CD4-positive, alpha-beta T cell (primary cell): ENCODE data around the gene FHOD3. TPM values are rescaled to one million over a fixed set of nuclear protein-coding genes. Genes with fewer than 3 reads are reported as not detected.

Experiments
- ATAC-seq: fragments of 200-7000 bp; cut with Tn5 transposase; one replicate; pipeline ENCODE4 v1.10.0; 2022; ENCODE audit warnings: mild to moderate bottlenecking; ENCODE audit not compliant: poor library complexity
- CTCF ChIA-PET: fragments of 350-600 bp; sonication (Branson Sonifier 250); formaldehyde crosslinking; loops from one replicate; lab custom pipeline; 2021; ENCODE audit warnings: antibody characterized with exemption, inconsistent platforms; lab: Charles Lee
- POLR2A ChIA-PET: fragments of 350-600 bp; sonication (Branson Sonifier 250); formaldehyde crosslinking; loops from one replicate; lab custom pipeline; 2021; ENCODE audit warnings: antibody characterized with exemption, inconsistent platforms; lab: Charles Lee
- DNase-seq, 14 experiments: peaks; one replicate each; pipeline ENCODE4 v3.0.0-alpha.2; 2013 to 2020; ENCODE audit warnings: mixed read lengths in 2 of 14
- H3K27ac ChIP-seq, 2 donors: one replicate each; pipeline versions ENCODE4 v1.5.1 to v1.7.0; 2013; ENCODE audit warnings: low read length in 2 of 2, low read depth in 1 of 2, mild to moderate bottlenecking in 1 of 2
- H3K27me3 ChIP-seq, 2 experiments: 1 replicate in 1 of 2; 2 replicates in 1 of 2; pipeline versions ENCODE4 v1.6.1 to v1.7.0; 2013; ENCODE audit warnings: low read length in 2 of 2, control low read depth in 1 of 2, mild to moderate bottlenecking in 1 of 2, moderate library complexity in 1 of 2; ENCODE audit not compliant: insufficient read depth in 2 of 2, control insufficient read depth in 1 of 2
- H3K36me3 ChIP-seq: one replicate; pipeline ENCODE4 v1.6.1; 2013; ENCODE audit warnings: low read length, control low read depth; ENCODE audit not compliant: insufficient read depth
- H3K4me1 ChIP-seq: one replicate; pipeline ENCODE4 v1.6.1; 2013; ENCODE audit warnings: low read length, control low read depth; ENCODE audit not compliant: insufficient read depth
- H3K4me3 ChIP-seq: one replicate; pipeline ENCODE4 v1.5.1; 2013; ENCODE audit warnings: mild to moderate bottlenecking, low read length, moderate library complexity
- H3K9me3 ChIP-seq, 2 experiments: 1 replicate in 1 of 2; 2 replicates in 1 of 2; pipeline versions ENCODE4 v1.6.1 to v1.7.0; 2013; ENCODE audit warnings: low read length in 2 of 2, mild to moderate bottlenecking in 2 of 2, control low read depth in 1 of 2, moderate library complexity in 1 of 2; ENCODE audit not compliant: control insufficient read depth in 1 of 2, insufficient read depth in 1 of 2
- H3K27ac Mint-ChIP-seq: one replicate; pipeline ENCODE4 v1.8.0; 2020; ENCODE audit warnings: mixed read lengths
- H3K27me3 Mint-ChIP-seq: one replicate; pipeline ENCODE4 v1.8.0; 2021; ENCODE audit warnings: mixed read lengths
- H3K36me3 Mint-ChIP-seq: one replicate; pipeline ENCODE4 v1.8.0; 2021; ENCODE audit warnings: low read depth, mixed read lengths
- H3K4me1 Mint-ChIP-seq: one replicate; pipeline ENCODE4 v1.8.0; 2021; ENCODE audit warnings: low read depth, mixed read lengths
- H3K4me3 Mint-ChIP-seq: one replicate; pipeline ENCODE4 v1.8.0; 2020; ENCODE audit warnings: mild to moderate bottlenecking, mixed read lengths
- H3K9me3 Mint-ChIP-seq: one replicate; pipeline ENCODE4 v1.8.0; 2020; ENCODE audit warnings: mixed read lengths
- intact Hi-C, 2 experiments: fragments of 100-400 bp; cut with DNase I in 1 of 2; cut with micrococcal nuclease in 1 of 2; formaldehyde crosslinking; loops; one replicate each; pipeline versions ENCODE4 v1.15.1 to v1.9.0; 2023 to 2025; cut with DNase I, micrococcal nuclease
- total RNA-seq, 174 experiments: library from RNA in 2 of 174; stranded (reverse) in 2 of 174; gene quantifications; one replicate each; pipeline ENCODE4 v1.2.3 and lab custom pipeline; 2021 to 2026
- TF ChIP-seq, protein P1 (sequence below): fragments of 200-600 bp; IDR thresholded peaks from one replicate; pipeline ENCODE4 v1.8.0; 2022; ENCODE audit warnings: antibody characterized with exemption, mild to moderate bottlenecking

The FHOD3 gene
- total RNA-seq, 2 experiments from 2014 or later = not detected

GRCh38 chr18:36675076-36675475 lies 377.6 kb downstream of the FHOD3 start:
- ATAC-seq (no peak), DNase-seq (no peak)
- Mint-ChIP-seq H3K4me1 (peaks cover 4% of the 10 kb centered on the region), H3K27me3 (peaks cover 17% of the 10 kb centered on the region), H3K9me3 (peaks cover 2% of the 10 kb centered on the region), H3K27ac (no peak overlapping the region), H3K36me3 (no peaks in the 10 kb centered on the region), H3K4me3 (no peak overlapping the region)
- ChIA-PET CTCF (no interaction called here), POLR2A (no interaction called here)
- intact Hi-C loops = no loop called here
- TF ChIP-seq, protein P1, sequence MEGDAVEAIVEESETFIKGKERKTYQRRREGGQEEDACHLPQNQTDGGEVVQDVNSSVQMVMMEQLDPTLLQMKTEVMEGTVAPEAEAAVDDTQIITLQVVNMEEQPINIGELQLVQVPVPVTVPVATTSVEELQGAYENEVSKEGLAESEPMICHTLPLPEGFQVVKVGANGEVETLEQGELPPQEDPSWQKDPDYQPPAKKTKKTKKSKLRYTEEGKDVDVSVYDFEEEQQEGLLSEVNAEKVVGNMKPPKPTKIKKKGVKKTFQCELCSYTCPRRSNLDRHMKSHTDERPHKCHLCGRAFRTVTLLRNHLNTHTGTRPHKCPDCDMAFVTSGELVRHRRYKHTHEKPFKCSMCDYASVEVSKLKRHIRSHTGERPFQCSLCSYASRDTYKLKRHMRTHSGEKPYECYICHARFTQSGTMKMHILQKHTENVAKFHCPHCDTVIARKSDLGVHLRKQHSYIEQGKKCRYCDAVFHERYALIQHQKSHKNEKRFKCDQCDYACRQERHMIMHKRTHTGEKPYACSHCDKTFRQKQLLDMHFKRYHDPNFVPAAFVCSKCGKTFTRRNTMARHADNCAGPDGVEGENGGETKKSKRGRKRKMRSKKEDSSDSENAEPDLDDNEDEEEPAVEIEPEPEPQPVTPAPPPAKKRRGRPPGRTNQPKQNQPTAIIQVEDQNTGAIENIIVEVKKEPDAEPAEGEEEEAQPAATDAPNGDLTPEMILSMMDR = no peak
- Histone ChIP-seq H3K27me3 (no peaks in the 10 kb centered on the region), H3K4me1 (no peaks in the 10 kb centered on the region), H3K9me3 (no peaks in the 10 kb centered on the region), H3K36me3 (no peaks in the 10 kb centered on the region), H3K27ac (no peak overlapping the region), H3K4me3 (no peak overlapping the region)

DNA sequence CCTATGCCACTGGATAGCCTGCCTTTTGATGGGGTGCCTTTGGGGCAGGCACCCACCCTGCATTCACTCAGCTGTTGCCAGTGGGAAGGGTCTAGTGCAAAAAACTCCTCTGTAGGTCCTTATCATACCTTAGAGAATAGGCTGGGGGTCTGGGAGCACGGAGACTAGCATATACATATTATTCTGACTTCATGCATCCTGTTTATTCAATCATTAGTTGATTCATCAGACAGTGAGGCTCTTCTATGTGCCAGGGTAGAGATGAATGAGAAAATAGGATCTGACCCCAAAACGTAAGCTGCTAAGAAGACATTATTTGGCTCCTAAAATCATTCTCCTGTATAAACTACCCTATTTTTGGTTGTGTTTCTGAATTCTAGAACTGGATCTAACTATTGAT lies 378.0 kb downstream of the FHOD3 start:
- no peaks in the 10 kb centered on the region for H3K36me3 Mint-ChIP-seq
- no peak overlapping the region for H3K4me3 Mint-ChIP-seq
- peaks cover 21% of the 10 kb centered on the region for H3K27me3 Mint-ChIP-seq
- H3K27me3 ChIP-seq = no peaks in the 10 kb centered on the region
- ChIA-PET CTCF (no interaction called here), POLR2A (no interaction called here)
- no peaks in the 10 kb centered on the region for H3K9me3 ChIP-seq
- intact Hi-C loops = no loop called here
- peaks cover 2% of the 10 kb centered on the region for H3K9me3 Mint-ChIP-seq
- no peak for ATAC-seq
- no peak overlapping the region for H3K27ac ChIP-seq
- H3K36me3 ChIP-seq = no peaks in the 10 kb centered on the region
- H3K4me1 Mint-ChIP-seq = peaks cover 4% of the 10 kb centered on the region
- no peak overlapping the region for H3K4me3 ChIP-seq
- TF ChIP-seq, protein P1 = no peak
- no peaks in the 10 kb centered on the region for H3K4me1 ChIP-seq
- DNase-seq = no peak
- H3K27ac Mint-ChIP-seq = no peak overlapping the region

DNA sequence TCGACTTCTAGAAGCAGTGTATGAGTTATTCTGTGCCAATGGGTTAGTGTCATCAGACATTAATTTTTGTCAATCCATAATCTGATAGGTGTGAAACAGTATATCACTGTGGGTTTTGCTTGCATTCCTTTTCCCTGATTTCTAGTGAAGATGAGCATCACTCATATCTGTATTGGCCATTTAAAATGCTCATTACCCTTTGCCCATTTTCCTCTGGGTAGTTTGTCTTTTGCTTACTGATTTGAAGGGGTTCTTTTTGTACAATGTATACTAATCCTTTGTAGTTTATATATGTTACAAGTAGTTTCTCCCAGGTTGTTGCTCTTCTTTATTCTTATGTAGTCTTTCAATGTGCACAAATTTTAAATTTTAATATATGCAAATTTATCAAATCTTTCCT lies 379.1 kb downstream of the FHOD3 start:
- Histone ChIP-seq H3K36me3 (no peaks in the 10 kb centered on the region), H3K9me3 (no peaks in the 10 kb centered on the region), H3K27me3 (no peaks in the 10 kb centered on the region), H3K27ac (no peak overlapping the region), H3K4me1 (no peaks in the 10 kb centered on the region), H3K4me3 (no peak overlapping the region)
- H3K4me1 Mint-ChIP-seq = peaks cover 4% of the 10 kb centered on the region
- DNase-seq = no peak
- no peak overlapping the region for H3K27ac Mint-ChIP-seq
- peaks cover 27% of the 10 kb centered on the region for H3K27me3 Mint-ChIP-seq
- H3K9me3 Mint-ChIP-seq = peaks cover 2% of the 10 kb centered on the region
- POLR2A ChIA-PET = no interaction called here
- no peak overlapping the region for H3K4me3 Mint-ChIP-seq
- no peaks in the 10 kb centered on the region for H3K36me3 Mint-ChIP-seq
- CTCF ChIA-PET = no interaction called here
- TF ChIP-seq, protein P1 = no peak
- no peak for ATAC-seq
- intact Hi-C loops = no loop called here
